Trophoblast cell (in vitro differentiated cells and primary cell): Measurements from ENCODE around the gene PIP5K1B.

ENCODE experiments used
- DNase-seq, 2 donors: peaks; one replicate each; pipeline ENCODE4 v3.0.0-alpha.2; 2016
- H2AFZ ChIP-seq: 2 replicates; pipeline ENCODE4 v1.6.1; 2013; ENCODE audit warnings: low read length, moderate library complexity, mild to moderate bottlenecking; ENCODE audit not compliant: insufficient read depth, poor library complexity
- H2AK5ac ChIP-seq: 2 replicates; pipeline ENCODE4 v1.6.1; 2013; ENCODE audit warnings: mild to moderate bottlenecking, low read length
- H2BK120ac ChIP-seq: 2 replicates; pipeline ENCODE4 v1.6.1; 2013; ENCODE audit warnings: low read length, mild to moderate bottlenecking, moderate library complexity; ENCODE audit not compliant: insufficient read depth, poor library complexity
- H2BK12ac ChIP-seq: 2 replicates; pipeline ENCODE4 v1.6.1; 2013; ENCODE audit warnings: mild to moderate bottlenecking, low read length, moderate library complexity
- H2BK5ac ChIP-seq: 2 replicates; pipeline ENCODE4 v1.6.1; 2013; ENCODE audit warnings: low read length, low read depth, moderate library complexity, mild to moderate bottlenecking; ENCODE audit not compliant: poor library complexity
- H3K14ac ChIP-seq: 2 replicates; pipeline ENCODE4 v1.6.1; 2013; ENCODE audit warnings: mild to moderate bottlenecking, low read length
- H3K18ac ChIP-seq: 2 replicates; pipeline ENCODE4 v1.6.1; 2013; ENCODE audit warnings: mild to moderate bottlenecking, low read length
- H3K23ac ChIP-seq: 2 replicates; pipeline ENCODE4 v1.6.1; 2013; ENCODE audit warnings: low read length
- H3K27ac ChIP-seq: 2 replicates; pipeline ENCODE4 v1.5.1; 2013; ENCODE audit warnings: low read depth, mild to moderate bottlenecking, inconsistent platforms, low read length, moderate library complexity
- H3K27me3 ChIP-seq: 2 replicates; pipeline ENCODE4 v1.6.1; 2013; ENCODE audit warnings: inconsistent platforms, mild to moderate bottlenecking, low read length, moderate library complexity; ENCODE audit not compliant: insufficient read depth
- H3K36me3 ChIP-seq, 2 experiments: 1 replicate in 1 of 2; 2 replicates in 1 of 2; pipeline ENCODE4 v1.6.1; 2013; ENCODE audit warnings: low read length in 2 of 2, mild to moderate bottlenecking in 2 of 2, moderate library complexity in 1 of 2; ENCODE audit not compliant: insufficient read depth in 2 of 2, control insufficient read depth in 1 of 2
- H3K4ac ChIP-seq: 2 replicates; pipeline ENCODE4 v1.6.1; 2013; ENCODE audit warnings: low read depth, mild to moderate bottlenecking, low read length, moderate library complexity
- H3K4me1 ChIP-seq, 2 experiments: 1 replicate in 1 of 2; 2 replicates in 1 of 2; pipeline ENCODE4 v1.6.1; 2013; ENCODE audit warnings: low read length in 2 of 2, mild to moderate bottlenecking in 2 of 2, moderate library complexity in 1 of 2; ENCODE audit not compliant: insufficient read depth in 2 of 2, control insufficient read depth in 1 of 2
- H3K4me2 ChIP-seq: 2 replicates; pipeline ENCODE4 v1.6.1; 2013; ENCODE audit warnings: inconsistent platforms, mild to moderate bottlenecking, low read length, moderate library complexity
- H3K4me3 ChIP-seq: 2 replicates; pipeline ENCODE4 v1.5.1; 2013; ENCODE audit warnings: mild to moderate bottlenecking, low read depth, low read length, inconsistent platforms
- H3K79me1 ChIP-seq: one replicate; pipeline ENCODE4 v1.6.1; 2013; ENCODE audit warnings: low read length
- H3K79me2 ChIP-seq: 2 replicates; pipeline ENCODE4 v1.6.1; 2013; ENCODE audit warnings: low read length, mild to moderate bottlenecking; ENCODE audit not compliant: control insufficient read depth, insufficient read depth, poor library complexity
- H3K9ac ChIP-seq: 2 replicates; pipeline ENCODE4 v1.6.1; 2013; ENCODE audit warnings: mild to moderate bottlenecking, low read length
- H3K9me3 ChIP-seq: 2 replicates; pipeline ENCODE4 v1.6.1; 2013; ENCODE audit warnings: low read depth, mild to moderate bottlenecking, control low read depth, inconsistent platforms, low read length; ENCODE audit not compliant: insufficient read depth
- H4K12ac ChIP-seq: 2 replicates; pipeline ENCODE4 v1.6.1; 2013; ENCODE audit warnings: low read depth, mild to moderate bottlenecking, low read length, moderate library complexity
- H4K8ac ChIP-seq: 2 replicates; pipeline ENCODE4 v1.6.1; 2013; ENCODE audit warnings: low read depth, mild to moderate bottlenecking, low read length, moderate library complexity
- H4K91ac ChIP-seq: one replicate; pipeline ENCODE4 v1.6.1; 2013; ENCODE audit warnings: low read depth, mild to moderate bottlenecking, low read length, moderate library complexity
- WGBS: extraction: QIAGEN DNeasy Blood & Tissue Kit; methylation state at CpG from one replicate; pipeline ENCODE4 v1.1.7; 2013; ENCODE audit warnings: missing lambda C conversion rate; ENCODE audit not compliant: insufficient read length, insufficient coverage; ENCODE audit errors: extremely low coverage; 5-methylcytosine and 5-hydroxymethylcytosine counted together

Gene PIP5K1B

DNA sequence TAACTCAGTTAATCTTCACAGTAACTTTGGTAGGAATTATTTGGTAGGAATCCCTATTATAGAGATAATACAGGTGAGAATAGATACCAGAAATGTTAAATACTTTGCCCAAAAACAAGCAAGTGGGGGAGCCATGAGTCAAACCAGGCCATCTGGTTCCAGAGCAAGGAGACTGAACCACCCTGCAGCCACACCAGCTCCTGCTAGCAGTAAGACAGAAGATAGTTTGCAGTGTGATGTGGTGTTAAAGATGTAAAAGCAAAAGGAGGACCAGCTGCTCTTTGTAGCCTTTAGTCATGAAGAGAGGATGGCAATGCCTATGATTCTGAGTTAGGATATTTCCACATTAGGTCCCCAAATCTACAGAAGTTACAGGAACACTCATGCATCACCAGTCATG is 207.5 kb downstream of the PIP5K1B start:
- Histone ChIP-seq H3K4me3 (no peak overlapping the region), H3K18ac (no peak overlapping the region), H3K4ac (no peak overlapping the region), H4K8ac (no peak overlapping the region), H2AFZ (no peak overlapping the region), H3K79me2 (no peaks in the 10 kb centered on the region), H2AK5ac (no peak overlapping the region), H3K27me3 (no peaks in the 10 kb centered on the region), H3K23ac (no peak overlapping the region), H4K12ac (no peak overlapping the region), H3K9me3 (no peaks in the 10 kb centered on the region), H2BK5ac (no peak overlapping the region), H3K4me2 (no peak overlapping the region), H2BK120ac (no peak overlapping the region), H3K4me1 (no peaks in the 10 kb centered on the region), H3K27ac (no peak overlapping the region), H2BK12ac (no peak overlapping the region), H4K91ac (no peak overlapping the region), H3K36me3 (no peaks in the 10 kb centered on the region), H3K79me1 (no peaks in the 10 kb centered on the region), H3K9ac (no peak overlapping the region), H3K14ac (no peak overlapping the region)
- DNase-seq = no peak

GRCh38 chr9:68913054-68913453 is 208.0 kb downstream of the PIP5K1B start:
- Histone ChIP-seq H2AK5ac (no peak overlapping the region), H3K79me1 (no peaks in the 10 kb centered on the region), H3K9me3 (no peaks in the 10 kb centered on the region), H3K4me1 (no peaks in the 10 kb centered on the region), H3K27ac (no peak overlapping the region), H3K23ac (no peak overlapping the region), H4K91ac (no peak overlapping the region), H2AFZ (no peak overlapping the region), H3K4me3 (no peak overlapping the region), H3K14ac (no peak overlapping the region), H4K12ac (no peak overlapping the region), H3K36me3 (no peaks in the 10 kb centered on the region), H3K4ac (no peak overlapping the region), H4K8ac (no peak overlapping the region), H3K79me2 (no peaks in the 10 kb centered on the region), H3K4me2 (no peak overlapping the region), H2BK5ac (no peak overlapping the region), H2BK120ac (no peak overlapping the region), H3K9ac (no peak overlapping the region), H3K18ac (no peak overlapping the region), H3K27me3 (no peaks in the 10 kb centered on the region), H2BK12ac (no peak overlapping the region)
- DNase-seq = no peak
- WGBS = no CpG with 5 or more reads among the region's 1 CpG

DNA sequence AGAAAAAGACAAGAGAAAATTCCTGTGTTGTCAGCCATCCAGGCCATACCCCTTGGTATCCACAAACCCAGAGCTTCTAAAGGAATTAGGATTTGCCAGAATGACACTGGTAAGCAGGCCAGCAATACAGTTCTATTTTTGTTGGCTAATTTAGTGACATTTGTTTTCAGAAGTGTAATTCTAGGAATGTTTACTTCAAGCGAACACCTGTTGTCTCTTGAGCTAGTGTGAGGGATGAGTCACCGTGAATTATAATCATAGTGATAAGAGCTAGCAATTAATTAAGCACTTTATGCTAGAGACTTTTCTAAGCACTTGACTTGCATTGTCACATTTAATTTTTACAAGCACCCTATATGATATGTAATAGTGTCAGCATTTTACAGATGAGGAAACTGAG is 209.7 kb downstream of the PIP5K1B start:
- no peaks in the 10 kb centered on the region for H3K27me3 ChIP-seq
- no peaks in the 10 kb centered on the region for H3K4me1 ChIP-seq
- H3K14ac ChIP-seq = no peak overlapping the region
- no peak overlapping the region for H4K12ac ChIP-seq
- no peaks in the 10 kb centered on the region for H3K79me2 ChIP-seq
- H3K27ac ChIP-seq = no peak overlapping the region
- WGBS = no CpG with 5 or more reads among the region's 2 CpGs
- H4K91ac ChIP-seq = no peak overlapping the region
- H2BK5ac ChIP-seq = no peak overlapping the region
- no peak overlapping the region for H4K8ac ChIP-seq
- H3K79me1 ChIP-seq = no peaks in the 10 kb centered on the region
- DNase-seq = no peak
- H3K18ac ChIP-seq = no peak overlapping the region
- no peak overlapping the region for H3K4me2 ChIP-seq
- no peak overlapping the region for H3K9ac ChIP-seq
- H2AFZ ChIP-seq = no peak overlapping the region
- no peak overlapping the region for H2AK5ac ChIP-seq
- H3K23ac ChIP-seq = no peak overlapping the region
- no peaks in the 10 kb centered on the region for H3K36me3 ChIP-seq
- no peaks in the 10 kb centered on the region for H3K9me3 ChIP-seq
- H2BK120ac ChIP-seq = no peak overlapping the region
- H2BK12ac ChIP-seq = no peak overlapping the region
- no peak overlapping the region for H3K4me3 ChIP-seq
- no peak overlapping the region for H3K4ac ChIP-seq

- no peaks in the 10 kb centered on the region for H3K9me3 ChIP-seq
- no peak for DNase-seq
- no peak overlapping the region for H3K4ac ChIP-seq
- peak overlapping the region; percentile 89 for H3K23ac ChIP-seq
- no peaks in the 10 kb centered on the region for H3K79me2 ChIP-seq
- no peak overlapping the region for H2BK5ac ChIP-seq
- no peaks in the 10 kb centered on the region for H3K27me3 ChIP-seq
- no peak overlapping the region for H3K4me2 ChIP-seq
- H3K36me3 ChIP-seq = no peaks in the 10 kb centered on the region
- H3K9ac ChIP-seq = peak overlapping the region; percentile 33
- H2BK12ac ChIP-seq = no peak overlapping the region
- H2AFZ ChIP-seq = no peak overlapping the region
- no peaks in the 10 kb centered on the region for H3K79me1 ChIP-seq
- no peak overlapping the region for H2AK5ac ChIP-seq
- no peak overlapping the region for H3K14ac ChIP-seq
- WGBS = no CpG with 5 or more reads among the region's 2 CpGs
- no peak overlapping the region for H3K4me3 ChIP-seq
- no peak overlapping the region for H3K18ac ChIP-seq
- no peak overlapping the region for H3K27ac ChIP-seq
- H4K91ac ChIP-seq = no peak overlapping the region
- no peaks in the 10 kb centered on the region for H3K4me1 ChIP-seq
- no peak overlapping the region for H4K8ac ChIP-seq
- no peak overlapping the region for H2BK120ac ChIP-seq
- H4K12ac ChIP-seq = no peak overlapping the region
These were observed 214.6 kb downstream of the PIP5K1B start for GRCh38 chr9:68919661-68920060.
